ENCODE measurements around the gene EXOC3L4.

EXOC3L4 gene

DNA sequence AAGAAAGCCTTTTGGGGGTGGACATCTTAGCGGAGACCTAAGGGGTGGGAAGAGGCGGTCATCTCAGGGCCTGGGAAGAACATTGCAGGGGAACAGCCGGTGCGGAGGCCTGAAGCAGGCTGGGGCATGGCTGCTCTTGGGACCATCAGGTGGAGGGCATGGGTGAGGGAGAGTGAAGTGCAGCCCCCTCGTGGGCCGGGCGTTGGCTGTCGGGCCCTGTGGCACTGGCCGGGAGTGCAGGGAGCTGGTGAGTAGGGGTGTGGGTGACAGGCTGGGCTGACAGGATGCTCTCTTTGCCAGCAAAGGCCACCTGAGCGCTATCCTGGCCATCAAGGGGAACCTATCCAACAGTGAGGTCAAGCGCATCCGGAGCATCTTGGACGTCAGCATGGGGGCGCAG lies 40.4 kb downstream of the EXOC3L4 start:
- Histone ChIP-seq H3K9ac (ENCODE audit: low read length) (no peak overlapping the region), H2BK120ac (ENCODE audit: low read depth, low read length) (no peak overlapping the region), H3K27ac (ENCODE audit: low read length, poor library complexity, severe bottlenecking) (no peak overlapping the region), H3K14ac (ENCODE audit: low read length in 2 of 2) (no peak overlapping the region), H2BK5ac (ENCODE audit: low read depth, low read length, poor library complexity, severe bottlenecking) (no peak overlapping the region), H2AK5ac (ENCODE audit: low read length, severe bottlenecking) (peak overlapping the region; percentile 21), H3K18ac (ENCODE audit: low read depth in 1 of 2, low read length in 2 of 2) (no peak overlapping the region), H3K9me3 (ENCODE audit: control insufficient read depth, low read length) (no peaks in the 10 kb centered on the region), H3K23ac (ENCODE audit: low read length in 2 of 2) (no peak overlapping the region), H4K8ac (ENCODE audit: low read length) (no peak overlapping the region), H3K79me1 (replicated peaks; ENCODE audit: low read length, poor library complexity, severe bottlenecking) (peaks cover 6% of the 10 kb centered on the region), H3K4ac (ENCODE audit: low read depth in 1 of 2, low read length in 2 of 2) (no peak overlapping the region), H2BK12ac (ENCODE audit: low read length in 2 of 2) (no peak overlapping the region), H4K91ac (ENCODE audit: low read length) (no peak overlapping the region), H2AFZ (ENCODE audit: low read depth, low read length) (no peak overlapping the region), H3K4me3 (ENCODE audit: insufficient read depth in 1 of 2, low read depth in 1 of 2, low read length in 2 of 2) (no peak overlapping the region), H3K4me2 (ENCODE audit: low read length, poor library complexity, severe bottlenecking) (no peak overlapping the region), H3K4me1 (ENCODE audit: control insufficient read depth, insufficient read depth, low read depth, low read length) (peaks cover 76% of the 10 kb centered on the region), H3K27me3 (ENCODE audit: control insufficient read depth in 1 of 2, insufficient read depth in 1 of 2, low read length in 2 of 2) (no peaks in the 10 kb centered on the region), H2BK15ac (ENCODE audit: low read depth, poor library complexity, severe bottlenecking) (no peak overlapping the region), H3K36me3 (ENCODE audit: control insufficient read depth in 1 of 2, insufficient read depth in 2 of 2, low read depth in 1 of 2, low read length in 2 of 2) (peaks cover 55 to 65% of the 10 kb centered on the region in 2 experiments)
- WGBS, result 95% methylated on average over 14 of the region's 14 CpGs
- no peak for DNase-seq

GRCh38 chr14:103135333-103136260 lies 41.1 kb downstream of the EXOC3L4 start:
- Histone ChIP-seq H3K27me3 (ENCODE audit: control insufficient read depth in 1 of 2, insufficient read depth in 1 of 2, low read length in 2 of 2) (no peaks in the 10 kb centered on the region), H3K4me1 (ENCODE audit: control insufficient read depth, insufficient read depth, low read depth, low read length) (peaks cover 69% of the 10 kb centered on the region), H2BK5ac (ENCODE audit: low read depth, low read length, poor library complexity, severe bottlenecking) (no peak overlapping the region), H2BK15ac (ENCODE audit: low read depth, poor library complexity, severe bottlenecking) (peak overlapping the region; percentile 8), H2BK12ac (ENCODE audit: low read length in 2 of 2) (peak overlapping the region in 1 of 2 experiments; percentile 35), H3K23ac (ENCODE audit: low read length in 2 of 2) (no peak overlapping the region), H3K36me3 (ENCODE audit: control insufficient read depth in 1 of 2, insufficient read depth in 2 of 2, low read depth in 1 of 2, low read length in 2 of 2) (peaks cover 48 to 58% of the 10 kb centered on the region in 2 experiments), H4K8ac (ENCODE audit: low read length) (no peak overlapping the region), H2AFZ (ENCODE audit: low read depth, low read length) (no peak overlapping the region), H3K14ac (ENCODE audit: low read length in 2 of 2) (no peak overlapping the region), H3K9ac (ENCODE audit: low read length) (no peak overlapping the region), H3K4me2 (ENCODE audit: low read length, poor library complexity, severe bottlenecking) (no peak overlapping the region), H2BK120ac (ENCODE audit: low read depth, low read length) (no peak overlapping the region), H2AK5ac (ENCODE audit: low read length, severe bottlenecking) (peak overlapping the region; percentile 55), H3K9me3 (ENCODE audit: control insufficient read depth, low read length) (no peaks in the 10 kb centered on the region), H3K27ac (ENCODE audit: low read length, poor library complexity, severe bottlenecking) (peak overlapping the region; percentile 74), H3K18ac (ENCODE audit: low read depth in 1 of 2, low read length in 2 of 2) (no peak overlapping the region), H4K91ac (ENCODE audit: low read length) (no peak overlapping the region), H3K79me1 (replicated peaks; ENCODE audit: low read length, poor library complexity, severe bottlenecking) (peaks cover 4% of the 10 kb centered on the region), H3K4ac (ENCODE audit: low read depth in 1 of 2, low read length in 2 of 2) (no peak overlapping the region), H3K4me3 (ENCODE audit: insufficient read depth in 1 of 2, low read depth in 1 of 2, low read length in 2 of 2) (no peak overlapping the region)
- 93% methylated on average over 26 of the region's 26 CpGs for WGBS
- DNase-seq, result no peak

GRCh38 chr14:103136388-103137271 lies 42.1 kb downstream of the EXOC3L4 start:
- no peak overlapping the region for H3K4me2 ChIP-seq (ENCODE audit: low read length, poor library complexity, severe bottlenecking)
- peak overlapping the region in 1 of 2 experiments; percentile 32 for H2BK12ac ChIP-seq (ENCODE audit: low read length in 2 of 2)
- no peak overlapping the region for H3K23ac ChIP-seq (ENCODE audit: low read length in 2 of 2)
- H3K27me3 ChIP-seq (ENCODE audit: control insufficient read depth in 1 of 2, insufficient read depth in 1 of 2, low read length in 2 of 2), result no peaks in the 10 kb centered on the region
- no peak overlapping the region for H2BK120ac ChIP-seq (ENCODE audit: low read depth, low read length)
- no peaks in the 10 kb centered on the region for H3K9me3 ChIP-seq (ENCODE audit: control insufficient read depth, low read length)
- H2BK5ac ChIP-seq (ENCODE audit: low read depth, low read length, poor library complexity, severe bottlenecking), result no peak overlapping the region
- H3K36me3 ChIP-seq (ENCODE audit: control insufficient read depth in 1 of 2, insufficient read depth in 2 of 2, low read depth in 1 of 2, low read length in 2 of 2), result peaks cover 41 to 48% of the 10 kb centered on the region in 2 experiments
- no peak overlapping the region for H2AFZ ChIP-seq (ENCODE audit: low read depth, low read length)
- H3K27ac ChIP-seq (ENCODE audit: low read length, poor library complexity, severe bottlenecking), result peak overlapping the region; percentile 74
- peaks cover 4% of the 10 kb centered on the region for H3K79me1 ChIP-seq (replicated peaks; ENCODE audit: low read length, poor library complexity, severe bottlenecking)
- peak overlapping the region; percentile 86 for H3K9ac ChIP-seq (ENCODE audit: low read length)
- H3K14ac ChIP-seq (ENCODE audit: low read length in 2 of 2), result no peak overlapping the region
- WGBS, result 48% methylated on average over 20 of the region's 20 CpGs
- no peak overlapping the region for H2BK15ac ChIP-seq (ENCODE audit: low read depth, poor library complexity, severe bottlenecking)
- H3K4me1 ChIP-seq (ENCODE audit: control insufficient read depth, insufficient read depth, low read depth, low read length), result peaks cover 63% of the 10 kb centered on the region
- peak overlapping the region; percentile 65 for H4K91ac ChIP-seq (ENCODE audit: low read length)
- peak; percentile 77 for DNase-seq
- H2AK5ac ChIP-seq (ENCODE audit: low read length, severe bottlenecking), result peak overlapping the region; percentile 46
- peak overlapping the region; percentile 81 for H4K8ac ChIP-seq (ENCODE audit: low read length)
- H3K4ac ChIP-seq (ENCODE audit: low read depth in 1 of 2, low read length in 2 of 2), result peak overlapping the region in 1 of 2 experiments; percentile 20
- no peak overlapping the region for H3K4me3 ChIP-seq (ENCODE audit: insufficient read depth in 1 of 2, low read depth in 1 of 2, low read length in 2 of 2)
- peak overlapping the region; percentile 24 to 82 for H3K18ac ChIP-seq (ENCODE audit: low read depth in 1 of 2, low read length in 2 of 2)

Data from mesenchymal stem cell (in vitro differentiated cells and primary cell).